ENCODE measurements around the gene SBF2.
A peak's percentile ranks its signal among the peaks of the same experiment; 100 is the strongest.

The SBF2 gene

GRCh38 chr11:10293423-10294289 is at the start of gene SBF2:
Gene SBF2, minus strand, starts transcription at chr11:10294219. Its CDS starts 150 bp downstream, at chr11:10294069.
- DNase-seq (ENCODE audit: low read depth), result peak; percentile 74

GRCh38 chr11:10338287-10338686 is 44.3 kb upstream of the SBF2 start:
- no peak for DNase-seq (ENCODE audit: low read depth)

DNA sequence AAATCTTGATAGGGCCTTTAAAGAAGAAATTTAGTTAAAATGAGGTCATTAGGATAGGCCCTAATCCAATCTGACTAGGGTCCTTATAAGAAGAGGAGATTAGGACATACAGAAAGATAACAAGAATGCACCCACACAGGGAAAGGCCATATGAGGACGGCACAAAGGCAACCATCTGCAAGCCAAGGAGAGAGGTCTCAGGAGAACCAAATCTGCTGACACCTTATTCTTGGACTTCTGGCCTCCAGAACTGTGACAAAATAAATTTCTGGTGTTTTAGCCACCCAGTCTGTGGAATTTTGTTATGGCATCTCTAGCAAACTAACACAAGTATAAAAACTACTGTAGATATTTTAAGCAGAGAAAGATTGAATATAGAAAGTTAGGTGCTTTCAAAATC is 39.5 kb upstream of the SBF2 start:
- DNase-seq (ENCODE audit: low read depth), result no peak

DNA sequence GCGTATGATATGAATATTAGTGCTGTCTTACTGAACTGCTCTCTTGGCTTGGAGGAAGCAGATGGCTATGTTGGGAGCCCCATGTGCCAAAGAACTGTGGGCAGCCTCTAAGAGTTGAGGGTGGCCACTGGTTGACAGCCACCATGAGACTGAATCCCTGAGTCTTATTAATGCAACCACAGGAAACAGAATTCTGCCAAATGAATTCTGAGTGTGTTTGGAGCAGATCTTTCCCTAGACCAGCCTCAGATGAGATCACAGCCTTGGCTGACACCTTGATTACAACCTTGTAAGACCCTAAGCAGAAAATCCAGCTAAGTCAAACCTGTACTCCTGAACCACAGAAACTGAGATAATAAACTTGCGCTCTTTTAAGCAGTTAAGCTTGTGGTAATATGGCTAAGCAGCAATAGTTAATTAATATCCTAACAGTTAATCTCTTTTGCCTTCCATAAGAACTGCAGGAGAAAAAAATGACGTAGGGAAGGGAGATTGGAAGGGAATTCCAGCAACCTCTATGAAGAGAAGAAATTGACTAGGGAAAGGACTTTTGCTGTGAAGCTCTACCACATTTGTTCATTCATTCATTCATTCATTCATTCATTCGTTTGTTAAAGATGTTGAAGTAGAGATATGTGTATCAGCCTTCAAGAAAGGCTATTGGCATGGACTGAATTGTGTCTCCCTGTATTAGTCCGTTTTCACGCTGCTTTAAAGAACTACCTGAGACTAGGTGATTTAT is 37.7 kb upstream of the SBF2 start:
- DNase-seq (ENCODE audit: low read depth), result no peak

DNA sequence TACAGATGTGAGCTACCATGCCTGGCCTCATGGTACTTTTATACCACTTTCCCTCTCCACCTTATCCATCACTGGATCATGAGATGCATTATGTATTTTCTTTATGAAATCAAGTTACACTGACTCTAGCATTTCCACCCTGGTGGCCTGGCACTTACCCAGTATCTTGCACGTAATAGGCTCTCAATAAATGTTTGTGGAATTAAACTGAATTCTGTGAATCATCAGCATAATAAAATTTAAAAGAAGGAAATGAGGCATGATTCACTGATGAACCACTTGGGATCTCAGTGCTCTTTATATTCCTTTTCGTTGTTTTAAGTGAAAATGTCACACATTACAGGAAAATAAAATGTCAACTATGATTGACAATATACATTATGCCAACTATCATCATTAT is 35.9 kb upstream of the SBF2 start:
- no peak for DNase-seq (ENCODE audit: low read depth)

- no peak for DNase-seq (ENCODE audit: low read depth)
Observed at GRCh38 chr11:10329356-10329755, 35.3 kb upstream of the SBF2 start.

- no peak for DNase-seq (ENCODE audit: low read depth)
Observed at GRCh38 chr11:10328314-10329098, 34.5 kb upstream of the SBF2 start.

GRCh38 chr11:10327254-10327653 is 33.2 kb upstream of the SBF2 start:
- DNase-seq (ENCODE audit: low read depth), result no peak

DNA sequence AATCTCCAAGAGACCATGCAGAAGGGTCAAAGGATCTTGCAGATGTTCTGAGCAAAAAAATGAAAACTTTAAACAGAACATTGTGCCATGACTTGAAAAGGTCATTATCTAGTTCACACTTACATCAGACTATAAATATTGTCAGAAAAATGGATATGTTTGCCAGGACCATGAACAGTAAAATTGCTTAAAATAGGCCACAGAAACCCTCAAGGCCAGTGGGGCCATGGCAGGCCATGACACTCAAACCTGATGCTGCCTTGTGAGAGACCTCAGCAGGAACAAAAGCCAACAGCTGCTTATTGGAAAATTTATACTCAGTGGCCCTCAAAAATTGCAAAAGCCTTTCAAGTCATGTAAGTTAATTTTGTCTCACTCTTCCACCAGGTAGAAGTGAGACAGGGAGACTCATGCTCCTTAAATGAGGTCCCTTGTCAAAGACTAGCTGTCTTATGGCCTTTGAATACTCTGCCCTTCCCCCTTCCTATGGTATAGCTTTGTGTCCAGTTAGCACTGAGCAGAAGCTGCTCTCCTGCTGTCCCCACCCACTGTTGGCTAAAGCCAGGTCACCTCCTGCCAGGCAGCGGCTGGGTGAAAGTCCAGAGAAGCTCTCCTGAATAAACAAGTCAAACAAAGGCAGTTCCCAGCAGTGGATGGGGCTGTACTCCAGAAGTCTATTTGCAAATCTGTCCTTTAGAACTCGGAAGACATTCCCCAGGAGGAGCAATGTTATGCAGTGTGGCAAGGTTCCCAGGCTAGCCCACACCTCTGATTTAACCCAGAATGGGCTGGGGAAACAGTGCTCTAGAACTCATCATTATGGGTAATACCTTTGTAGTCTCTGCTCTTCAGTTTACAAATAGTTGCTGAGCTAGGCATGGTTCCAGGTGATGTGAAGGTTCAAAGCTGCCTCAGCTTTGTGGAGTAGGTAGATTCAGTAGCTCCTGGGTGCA is 32.3 kb upstream of the SBF2 start:
- DNase-seq (ENCODE audit: low read depth), result no peak

GRCh38 chr11:10325277-10326011 is 31.4 kb upstream of the SBF2 start:
- DNase-seq (ENCODE audit: low read depth), result no peak

GRCh38 chr11:10324474-10324873 is 30.5 kb upstream of the SBF2 start:
- no peak for DNase-seq (ENCODE audit: low read depth)

- no peak for DNase-seq (ENCODE audit: low read depth)
Observed at GRCh38 chr11:10323793-10324170, 29.8 kb upstream of the SBF2 start.

DNA sequence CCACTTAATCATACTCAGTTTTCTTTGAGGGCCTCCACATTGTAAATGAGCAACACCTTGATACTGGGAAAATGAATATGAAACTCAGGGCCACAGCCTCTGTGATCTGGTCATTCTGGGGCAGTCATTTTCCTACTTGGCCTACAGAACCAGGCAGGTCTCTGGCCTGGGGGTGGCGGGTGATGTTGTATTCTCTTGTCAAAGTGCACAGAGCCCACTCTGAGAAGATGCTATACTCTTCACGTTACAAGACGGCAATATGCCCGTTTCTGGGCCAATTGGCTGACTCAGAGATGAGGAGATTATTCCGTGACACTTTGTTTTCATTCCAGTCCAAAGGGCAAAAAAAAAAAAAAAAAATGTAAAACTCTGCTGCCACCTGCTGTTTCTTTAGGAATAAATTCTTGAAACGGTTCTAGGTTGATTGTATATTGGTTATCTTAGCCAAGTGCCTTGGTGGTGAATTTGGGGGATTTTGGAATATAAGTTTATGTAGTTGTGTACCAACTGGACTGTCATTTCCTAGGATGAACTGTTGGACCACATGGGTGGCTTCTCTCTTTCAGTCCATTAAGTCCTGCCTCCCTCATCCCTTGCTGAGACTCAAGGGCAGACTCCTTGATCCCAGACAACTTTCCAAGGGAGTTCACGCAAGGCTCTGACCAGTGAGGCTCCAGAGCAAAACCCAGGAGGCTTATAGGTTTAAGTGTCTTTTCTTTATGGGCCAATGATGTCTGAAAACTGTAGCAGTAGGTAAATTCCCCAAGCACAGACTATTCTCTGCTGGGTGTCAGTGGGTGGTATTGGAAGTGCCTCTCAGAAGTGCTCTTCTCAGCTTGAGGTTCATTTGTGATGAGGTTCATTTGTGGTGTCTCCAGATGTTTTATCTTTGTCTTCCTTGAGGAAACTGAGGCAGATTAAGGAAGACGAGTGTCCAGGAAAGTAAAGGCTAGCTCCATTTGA is 29.1 kb upstream of the SBF2 start:
- peak; percentile 59 for DNase-seq (ENCODE audit: low read depth)

DNA sequence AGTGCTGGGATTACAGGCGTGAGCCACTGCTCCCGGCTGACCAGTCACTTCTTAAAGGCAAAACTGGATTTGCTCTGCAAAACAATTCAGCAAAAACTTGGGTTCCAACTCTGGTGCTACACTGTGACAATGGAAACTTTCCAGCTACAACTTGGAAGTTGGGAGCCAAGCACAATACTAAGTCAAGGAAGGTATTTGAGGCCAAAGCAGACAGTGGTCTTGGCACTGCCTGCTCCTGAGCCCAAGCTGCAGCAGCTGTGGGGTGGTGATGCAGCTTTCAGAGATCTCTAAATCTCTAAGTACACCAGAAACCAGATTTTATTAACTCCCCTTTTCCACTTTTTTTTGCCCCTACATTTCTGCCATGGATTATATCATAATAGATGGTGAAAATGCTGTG is 28.4 kb upstream of the SBF2 start:
- DNase-seq (ENCODE audit: low read depth), result no peak

GRCh38 chr11:10320736-10321465 is 26.9 kb upstream of the SBF2 start:
- no peak for DNase-seq (ENCODE audit: low read depth)

GRCh38 chr11:10319702-10320558 is 25.9 kb upstream of the SBF2 start:
- DNase-seq (ENCODE audit: low read depth), result no peak

DNA sequence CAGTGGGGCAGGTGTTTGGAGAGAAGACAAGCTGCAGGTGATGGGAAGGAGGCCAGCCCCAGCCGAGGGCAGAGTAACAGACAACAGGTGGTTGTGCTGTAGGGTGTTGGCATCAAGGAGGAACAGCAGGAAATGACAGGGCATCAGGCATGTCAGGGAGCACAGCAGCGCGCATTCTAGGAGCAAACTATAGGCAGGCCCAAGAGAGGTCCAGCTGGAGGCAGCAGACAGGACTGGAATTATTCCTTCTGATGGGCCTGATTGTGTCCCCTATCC is 24.4 kb upstream of the SBF2 start:
- no peak for DNase-seq (ENCODE audit: low read depth)
